NT2/D1 (cell line): ENCODE results near the gene AFF3.

Experiments used
- DNase-seq: peaks from one replicate; pipeline ENCODE4 v3.0.0-alpha.2; 2011; ENCODE audit warnings: low read depth, low spot score
- H3K27me3 ChIP-seq: 2 replicates; pipeline ENCODE4 v1.6.0; 2011; ENCODE audit warnings: mild to moderate bottlenecking; ENCODE audit not compliant: insufficient read length, insufficient read depth
- H3K36me3 ChIP-seq: 2 replicates; pipeline ENCODE4 v1.6.1; 2011; ENCODE audit warnings: mild to moderate bottlenecking, low read length, mixed read lengths; ENCODE audit not compliant: insufficient read depth, insufficient read length
- H3K4me1 ChIP-seq: 2 replicates; pipeline ENCODE4 v1.5.1; 2011; ENCODE audit not compliant: insufficient read depth, insufficient read length
- H3K4me3 ChIP-seq: 2 replicates; pipeline ENCODE4 v1.5.1; 2011; ENCODE audit warnings: low read depth; ENCODE audit not compliant: insufficient read length
- H3K9ac ChIP-seq: 2 replicates; pipeline ENCODE4 v1.6.0; 2011; ENCODE audit warnings: low read depth; ENCODE audit not compliant: insufficient read length
- H3K9me3 ChIP-seq: 2 replicates; pipeline ENCODE4 v1.5.1; 2011; ENCODE audit warnings: mild to moderate bottlenecking, low read length; ENCODE audit not compliant: insufficient read depth
- SUZ12 ChIP-seq: IDR thresholded peaks from 2 replicates; pipeline ENCODE4 v1.6.1; 2011; ENCODE audit not compliant: insufficient read length, insufficient read depth; ENCODE audit errors: extremely low read depth
- YY1 ChIP-seq: IDR thresholded peaks from 2 replicates; pipeline ENCODE4 v1.6.1; 2011; ENCODE audit not compliant: insufficient read length, insufficient read depth
- ZNF274 ChIP-seq: IDR thresholded peaks from 2 replicates; pipeline ENCODE4 v1.6.1; 2011; ENCODE audit warnings: mild to moderate bottlenecking, low read depth, low read length

The AFF3 gene

DNA sequence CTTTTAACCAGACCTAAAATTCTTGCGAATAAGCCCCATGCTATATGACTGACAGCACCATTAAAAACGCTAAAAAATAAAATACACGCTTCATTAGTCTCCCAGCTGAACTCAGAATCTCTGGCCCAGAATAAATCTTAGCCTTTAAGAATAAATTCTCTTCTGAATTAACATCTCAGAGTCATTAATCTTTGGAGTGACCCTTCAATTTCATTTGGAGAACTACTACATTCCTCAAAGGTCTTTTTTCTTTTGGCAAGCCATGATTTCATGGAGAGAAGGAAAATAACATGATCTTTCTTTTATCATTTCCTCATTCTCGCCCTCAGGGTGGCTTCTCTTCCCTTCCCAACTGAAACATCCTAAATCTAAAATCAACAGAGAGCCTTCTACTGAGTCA, 259.0 kb downstream of the AFF3 start:
- Histone ChIP-seq H3K9me3 (no peaks in the 10 kb centered on the region), H3K9ac (no peak overlapping the region), H3K4me3 (no peak overlapping the region), H3K27me3 (no peaks in the 10 kb centered on the region), H3K4me1 (peaks cover 3% of the 10 kb centered on the region), H3K36me3 (no peaks in the 10 kb centered on the region)
- no peak for DNase-seq
- TF ChIP-seq ZNF274 (no peak), SUZ12 (no peak), YY1 (no peak)

DNA sequence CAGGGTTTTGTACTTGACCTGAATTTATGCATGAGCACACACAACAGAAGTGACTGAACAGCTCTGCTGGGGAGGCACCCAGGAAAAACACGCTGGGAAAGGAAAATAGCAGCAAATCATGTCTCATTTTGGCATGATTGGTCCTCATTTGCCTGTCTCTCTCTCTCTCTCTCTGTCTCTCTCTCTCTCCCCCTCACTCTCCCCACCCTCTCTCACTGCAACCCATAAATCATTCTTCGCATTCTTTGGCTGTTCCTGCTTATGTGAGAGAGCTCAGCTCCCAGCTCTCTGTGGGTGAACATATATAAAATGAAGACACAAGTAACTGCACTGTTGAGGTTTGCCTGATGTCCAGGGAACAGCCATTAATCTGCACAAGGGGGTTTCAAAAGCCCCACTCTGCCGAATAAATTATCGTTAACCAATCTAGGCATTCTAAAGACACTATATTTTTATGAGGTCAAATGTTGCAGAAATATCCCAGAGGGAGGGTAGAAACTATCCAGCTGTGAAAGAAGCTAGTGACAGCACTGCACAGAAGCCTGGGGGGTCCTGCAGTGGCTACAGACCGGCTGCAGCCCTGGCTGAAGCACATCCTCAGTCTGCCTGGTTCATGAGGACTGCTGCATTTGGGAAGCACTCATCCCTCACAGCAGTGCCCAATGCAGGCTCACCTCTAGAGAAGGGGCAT, 260.3 kb downstream of the AFF3 start:
- H3K9ac ChIP-seq: no peak overlapping the region
- no peaks in the 10 kb centered on the region for H3K36me3 ChIP-seq

DNA sequence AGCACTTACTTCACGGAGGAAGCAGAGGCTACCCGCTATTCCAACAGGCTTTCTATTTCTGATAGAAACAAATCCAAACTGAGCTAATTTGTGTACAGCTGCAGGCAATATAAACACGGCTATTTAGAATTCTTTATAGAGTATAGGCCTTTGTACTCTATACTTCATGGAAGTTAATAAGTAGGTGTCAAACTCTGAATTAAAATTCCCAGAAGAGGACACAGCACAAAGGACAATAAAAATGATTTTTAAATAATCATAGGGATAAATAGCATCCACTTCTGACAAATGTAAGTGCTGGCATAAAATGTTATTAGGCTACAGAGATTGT, 261.5 kb downstream of the AFF3 start:
- H3K27me3 ChIP-seq: no peaks in the 10 kb centered on the region
- TF ChIP-seq ZNF274 (no peak), SUZ12 (no peak)
- no peaks in the 10 kb centered on the region for H3K9me3 ChIP-seq
- no peak overlapping the region for H3K4me3 ChIP-seq
- DNase-seq: no peak
- no peak overlapping the region for H3K9ac ChIP-seq
- H3K4me1 ChIP-seq: peaks cover 3% of the 10 kb centered on the region
- H3K36me3 ChIP-seq: no peaks in the 10 kb centered on the region

More for the DNA sequence above, 260.3 kb downstream of the AFF3 start:
- Histone ChIP-seq H3K9me3 (no peaks in the 10 kb centered on the region), H3K27me3 (no peaks in the 10 kb centered on the region), H3K4me1 (peaks cover 3% of the 10 kb centered on the region), H3K4me3 (no peak overlapping the region)
- TF ChIP-seq SUZ12 (no peak), ZNF274 (no peak)
- no peak for DNase-seq

DNA sequence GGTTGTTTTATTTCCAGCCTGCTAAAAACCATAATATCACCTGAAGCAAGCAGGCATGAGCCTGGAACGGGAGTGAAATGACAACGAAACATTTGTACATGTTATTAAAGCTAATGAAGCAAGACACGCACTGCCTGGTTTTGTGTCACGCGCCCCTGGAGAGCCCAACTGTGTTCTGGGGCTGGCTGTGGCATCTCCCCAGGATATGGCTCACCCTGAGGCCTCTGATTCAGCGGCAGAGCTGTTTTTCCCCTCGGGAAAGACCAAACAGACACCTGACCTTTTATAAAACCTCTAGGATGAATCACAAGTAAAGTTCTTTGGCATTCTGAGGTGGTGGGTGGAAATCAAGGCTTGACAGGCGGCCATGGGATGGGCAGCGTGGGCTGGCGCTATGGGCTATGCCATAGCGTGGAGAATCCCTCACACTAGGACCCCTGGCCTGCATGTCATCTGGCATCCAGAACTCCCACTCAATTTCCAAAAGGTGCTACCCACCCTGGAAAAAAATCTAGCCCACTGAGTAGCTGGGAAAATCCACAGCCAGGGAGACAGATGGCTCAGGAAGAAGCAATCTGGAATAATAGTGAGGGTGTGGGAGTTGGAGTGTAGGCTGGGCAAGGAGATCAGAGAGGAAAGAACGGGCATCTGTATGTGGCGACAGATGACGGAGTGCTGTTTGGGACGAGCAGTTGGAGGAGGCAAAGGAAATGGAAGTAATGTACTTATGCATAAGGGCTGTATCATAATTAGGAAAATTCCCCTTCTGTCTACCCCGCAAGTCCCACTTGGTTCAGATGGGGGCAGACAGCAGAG, 262.0 kb downstream of the AFF3 start:
- Histone ChIP-seq H3K36me3 (no peaks in the 10 kb centered on the region), H3K4me1 (peaks cover 3% of the 10 kb centered on the region), H3K9ac (no peak overlapping the region), H3K4me3 (no peak overlapping the region), H3K27me3 (no peaks in the 10 kb centered on the region), H3K9me3 (no peaks in the 10 kb centered on the region)
- no peak for DNase-seq
- TF ChIP-seq ZNF274 (no peak), YY1 (no peak), SUZ12 (no peak)

DNA sequence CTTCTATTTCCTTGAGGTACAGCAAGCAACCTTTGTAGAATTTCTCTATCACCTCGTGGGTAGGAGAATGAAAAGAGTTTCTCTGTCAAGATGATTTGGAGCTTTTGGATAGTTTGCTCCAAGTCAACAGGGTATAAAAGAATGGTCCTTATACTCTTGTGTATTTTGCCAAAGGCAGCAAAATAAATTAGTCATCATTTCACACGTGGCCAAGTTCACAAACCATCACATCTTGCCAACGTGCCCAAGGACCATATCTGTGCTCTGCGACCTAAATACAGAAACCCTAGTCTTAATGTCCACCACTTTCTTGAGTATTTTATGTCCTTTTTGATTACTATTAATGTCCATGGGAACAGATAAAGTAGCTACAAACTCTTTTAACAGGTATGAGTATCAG, 262.9 kb downstream of the AFF3 start:
- DNase-seq: no peak
- Histone ChIP-seq H3K9me3 (no peaks in the 10 kb centered on the region), H3K36me3 (no peaks in the 10 kb centered on the region), H3K27me3 (no peaks in the 10 kb centered on the region), H3K9ac (no peak overlapping the region), H3K4me3 (no peak overlapping the region), H3K4me1 (peaks cover 3% of the 10 kb centered on the region)
- TF ChIP-seq YY1 (no peak), SUZ12 (no peak), ZNF274 (no peak)

DNA sequence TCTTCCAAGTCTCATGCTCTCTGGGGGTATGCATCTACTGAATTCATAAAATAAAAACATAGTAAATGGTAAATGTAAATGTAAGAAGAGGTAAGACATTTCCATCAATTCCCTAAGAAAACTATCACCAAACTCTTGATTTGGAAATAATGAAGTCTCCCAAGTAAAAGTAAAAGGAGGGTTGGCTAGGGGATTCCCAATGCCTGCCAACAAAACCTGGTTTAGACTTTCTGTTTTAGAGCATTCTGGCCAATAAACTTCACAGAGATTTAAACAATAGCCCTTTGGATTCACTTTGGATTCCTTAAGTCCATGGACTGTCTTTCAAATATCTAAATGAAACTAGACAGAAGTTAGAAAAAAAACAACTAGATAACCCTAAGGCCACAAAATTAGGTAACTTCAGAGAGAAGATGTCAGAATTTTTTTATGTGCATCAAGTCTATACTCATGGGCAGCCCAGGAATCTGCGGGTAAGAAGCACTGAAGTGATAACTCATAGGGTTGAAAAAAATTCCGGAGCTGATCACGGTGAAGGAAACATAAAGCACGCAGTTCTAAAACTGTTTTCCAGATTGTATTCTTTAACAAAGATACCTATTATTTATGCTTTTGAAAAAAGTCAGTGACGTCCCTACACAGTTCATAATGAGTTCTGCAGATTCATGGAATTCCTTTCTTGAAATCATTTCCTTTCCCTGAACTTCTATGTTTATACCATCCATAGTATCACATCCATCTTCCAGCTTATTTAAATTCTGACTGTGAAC, 263.6 kb downstream of the AFF3 start:
- Histone ChIP-seq H3K36me3 (no peaks in the 10 kb centered on the region), H3K4me1 (peaks cover 3% of the 10 kb centered on the region), H3K9ac (no peak overlapping the region), H3K27me3 (no peaks in the 10 kb centered on the region), H3K4me3 (no peak overlapping the region), H3K9me3 (no peaks in the 10 kb centered on the region)
- no peak for DNase-seq
- TF ChIP-seq YY1 (no peak), ZNF274 (no peak), SUZ12 (no peak)

DNA sequence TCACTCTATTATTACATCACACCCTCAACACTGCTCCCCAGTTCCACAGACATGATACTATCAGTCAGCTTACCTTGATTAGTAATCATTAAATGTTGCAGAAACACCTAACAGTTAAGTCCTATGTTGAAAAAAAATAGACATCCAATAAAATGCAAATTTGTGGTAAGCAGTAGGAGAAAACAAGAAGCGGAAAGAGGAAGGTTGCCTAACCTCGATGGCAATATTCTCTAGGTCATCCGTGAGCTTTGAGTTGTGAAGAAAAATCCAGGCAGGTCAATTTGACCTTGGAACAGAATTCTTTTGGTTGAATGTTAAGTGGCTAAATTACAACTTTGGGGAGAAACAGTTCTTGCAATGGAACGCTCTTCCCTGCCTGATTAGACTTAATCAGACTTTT, 264.4 kb downstream of the AFF3 start:
- H3K9me3 ChIP-seq: no peaks in the 10 kb centered on the region
- H3K36me3 ChIP-seq: no peaks in the 10 kb centered on the region
- peaks cover 3% of the 10 kb centered on the region for H3K4me1 ChIP-seq
- H3K9ac ChIP-seq: no peak overlapping the region
- H3K4me3 ChIP-seq: no peak overlapping the region
- TF ChIP-seq SUZ12 (no peak), ZNF274 (no peak), YY1 (no peak)
- DNase-seq: no peak
- no peaks in the 10 kb centered on the region for H3K27me3 ChIP-seq
